AG20443 (cell line): ENCODE measurements around the gene SLC26A1.
A peak's percentile ranks its signal among the peaks of the same experiment; 100 is the strongest.

ENCODE experiments used
- DNase-seq: peaks from one replicate; pipeline ENCODE4 v3.0.0; 2012; ENCODE audit warnings: low spot score, mixed read lengths

SLC26A1 gene

GRCh38 chr4:1029529-1029928 lies 36.3 kb upstream of the SLC26A1 start:
- no peak for DNase-seq

GRCh38 chr4:1028574-1029220 lies 35.5 kb upstream of the SLC26A1 start:
- no peak for DNase-seq

GRCh38 chr4:1027915-1028238 lies 34.7 kb upstream of the SLC26A1 start:
- no peak for DNase-seq

- DNase-seq: no peak
These were observed 34.2 kb upstream of the SLC26A1 start for GRCh38 chr4:1027219-1027914.

GRCh38 chr4:1026115-1026514 lies 32.9 kb upstream of the SLC26A1 start:
- DNase-seq: peak; percentile 48

GRCh38 chr4:1024882-1025545 lies 31.8 kb upstream of the SLC26A1 start:
- DNase-seq: no peak

GRCh38 chr4:1023895-1024740 lies 30.9 kb upstream of the SLC26A1 start:
- DNase-seq: no peak

- DNase-seq: no peak
These were observed 30.0 kb upstream of the SLC26A1 start for GRCh38 chr4:1023075-1023640.

GRCh38 chr4:1022739-1023066 lies 29.5 kb upstream of the SLC26A1 start:
- no peak for DNase-seq

- DNase-seq: no peak
These were observed 29.0 kb upstream of the SLC26A1 start for GRCh38 chr4:1022051-1022738.

GRCh38 chr4:1021386-1022050 lies 28.3 kb upstream of the SLC26A1 start:
- DNase-seq: no peak

GRCh38 chr4:1019729-1020470 lies 26.7 kb upstream of the SLC26A1 start:
- no peak for DNase-seq

GRCh38 chr4:1019320-1019719 lies 26.1 kb upstream of the SLC26A1 start:
- DNase-seq: no peak

GRCh38 chr4:1018147-1019020 lies 25.2 kb upstream of the SLC26A1 start:
- no peak for DNase-seq

GRCh38 chr4:1017706-1018105 lies 24.5 kb upstream of the SLC26A1 start:
- DNase-seq: no peak

GRCh38 chr4:1017211-1017610 lies 24.0 kb upstream of the SLC26A1 start:
- no peak for DNase-seq

- DNase-seq: no peak
These were observed 22.5 kb upstream of the SLC26A1 start for GRCh38 chr4:1015746-1016145.

- DNase-seq: no peak
These were observed 22.0 kb upstream of the SLC26A1 start for GRCh38 chr4:1015179-1015578.
